C1 segment of cervical spinal cord (tissue), 14 donors: ENCODE data around the gene TMEM43.

ENCODE experiments used
- DNase-seq, 14 donors: peaks; one replicate each; lab custom pipeline; 2025; lab: John Stamatoyannopoulos, UW

Gene TMEM43

DNA sequence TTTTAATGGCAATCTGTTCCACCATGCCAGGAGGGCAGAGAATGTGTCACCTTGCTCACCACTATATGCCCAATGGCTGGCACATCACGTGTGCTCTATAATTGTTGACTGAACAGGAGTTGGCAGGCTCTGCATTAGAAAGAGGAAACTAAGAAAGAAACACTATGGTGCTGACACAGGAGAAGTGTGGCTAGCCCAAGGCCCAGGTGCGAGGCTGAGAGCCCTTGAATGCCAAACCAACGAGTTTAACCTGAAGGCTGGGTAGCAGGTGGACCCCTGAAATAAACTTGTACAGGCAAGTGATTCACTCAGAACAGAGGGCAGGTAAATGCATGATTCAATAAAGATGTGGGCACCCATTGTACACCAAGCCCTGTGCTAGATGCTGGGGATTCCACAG, 2.6 kb upstream of the TMEM43 start:
- DNase-seq: no peak

DNA sequence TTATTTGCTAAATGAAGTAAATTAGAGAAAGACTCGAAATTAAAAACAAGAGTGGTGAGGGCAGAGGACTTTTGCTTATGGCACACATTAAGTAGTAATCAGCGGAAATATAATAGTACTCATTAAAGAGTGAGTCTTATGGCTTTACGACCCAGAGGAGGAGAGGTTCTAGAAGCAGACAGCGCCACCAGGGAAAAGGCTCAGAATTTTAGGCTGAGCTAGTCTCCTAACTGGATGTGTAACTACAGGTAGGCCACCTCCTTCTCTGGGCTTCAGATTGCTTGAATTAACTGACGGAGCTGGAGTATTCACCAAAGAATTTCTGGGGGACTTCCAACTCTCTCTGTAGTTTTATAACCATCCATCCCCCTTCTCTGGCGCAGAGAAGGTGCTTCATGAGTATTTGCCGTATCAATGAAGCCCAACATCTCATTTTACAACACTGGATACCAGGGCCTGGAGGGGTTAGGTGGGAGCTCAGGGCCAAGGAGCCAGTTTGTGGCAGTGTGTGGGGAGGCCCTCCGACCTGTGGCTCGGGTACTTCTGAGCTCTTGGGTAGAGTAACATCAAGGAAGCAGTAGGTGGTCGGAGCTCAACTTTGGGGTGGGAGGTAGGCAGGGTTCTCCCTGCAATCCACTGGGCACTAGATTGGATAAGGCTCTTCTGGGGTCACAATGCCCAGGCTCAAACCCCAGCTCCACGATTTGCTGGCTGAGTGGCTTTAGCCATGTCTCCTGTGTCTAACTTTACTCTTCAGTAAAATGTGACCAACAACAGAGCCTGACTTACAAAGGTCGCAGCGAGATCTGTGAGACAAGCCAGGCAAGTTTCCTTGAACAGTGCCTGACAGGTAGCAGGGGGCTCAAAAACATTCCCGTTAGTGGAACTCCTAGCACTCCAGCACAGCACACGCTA, 1.3 kb upstream of the TMEM43 start:
- DNase-seq: no peak

DNA sequence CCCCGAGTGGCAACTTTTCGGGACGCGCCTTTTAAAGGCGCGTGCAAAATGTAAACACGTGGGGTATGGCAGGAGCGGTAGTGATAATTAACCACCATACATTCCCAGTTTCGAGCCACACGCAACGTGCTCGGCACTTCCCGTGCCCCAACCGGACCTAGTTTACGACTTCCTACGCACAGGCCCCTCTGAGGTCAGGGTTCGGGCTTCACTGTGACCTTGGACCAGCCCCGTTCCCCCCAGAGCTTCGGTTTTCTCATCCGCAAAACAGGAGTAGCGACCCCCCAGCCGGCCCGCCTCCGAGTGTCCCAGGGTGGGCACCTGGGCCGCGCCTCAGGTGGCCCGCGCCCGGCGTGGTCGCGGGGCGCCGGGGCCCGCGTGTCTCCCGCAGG, 633 bp upstream of the TMEM43 start:
- peak in 11 of 14 donors; percentile 73 to 88 (median 77) for DNase-seq

DNA sequence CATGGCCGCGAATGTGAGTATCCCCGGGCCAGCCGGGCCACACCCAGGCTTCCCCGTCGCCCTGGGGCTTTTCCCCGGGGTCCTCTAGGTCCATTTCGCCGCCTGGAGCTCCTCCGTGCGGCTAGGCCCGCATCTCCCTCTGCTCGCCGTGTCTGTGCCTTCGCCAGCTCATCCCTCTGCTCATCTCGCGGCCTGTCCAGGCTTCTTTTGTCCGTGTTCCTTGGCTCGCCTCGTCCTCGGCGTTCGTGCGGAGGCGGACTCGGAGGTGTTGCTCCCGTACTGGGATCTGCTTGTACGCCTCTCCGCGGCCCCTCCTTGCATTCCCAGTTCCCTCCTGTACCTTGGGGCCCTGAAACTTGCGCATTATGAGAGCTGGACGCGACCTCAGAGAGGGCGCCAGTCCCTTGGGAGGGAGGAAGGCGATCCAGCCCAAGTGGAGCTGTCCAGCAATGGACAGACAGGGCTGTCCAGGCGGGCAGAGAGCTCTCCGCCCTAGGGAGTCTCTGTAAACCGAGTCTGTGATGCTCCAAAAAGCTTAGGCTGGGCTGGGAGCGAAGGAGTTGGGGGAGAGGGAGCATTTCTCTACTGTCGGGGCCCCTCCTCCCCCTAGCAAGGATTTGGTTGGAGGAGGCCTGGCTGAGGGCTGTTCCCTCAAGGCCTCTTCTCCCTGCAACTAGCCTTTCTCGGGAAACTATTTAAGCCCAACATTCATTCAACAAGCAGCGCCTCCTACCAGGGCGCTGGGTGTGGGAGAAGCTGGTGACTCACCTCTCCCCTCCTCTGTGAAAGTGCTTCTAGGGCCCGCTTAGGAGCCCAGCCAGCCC, 553 bp downstream of the TMEM43 start:
- peak in 3 of 14 donors; percentile 51 to 72 (median 64) for DNase-seq

DNA sequence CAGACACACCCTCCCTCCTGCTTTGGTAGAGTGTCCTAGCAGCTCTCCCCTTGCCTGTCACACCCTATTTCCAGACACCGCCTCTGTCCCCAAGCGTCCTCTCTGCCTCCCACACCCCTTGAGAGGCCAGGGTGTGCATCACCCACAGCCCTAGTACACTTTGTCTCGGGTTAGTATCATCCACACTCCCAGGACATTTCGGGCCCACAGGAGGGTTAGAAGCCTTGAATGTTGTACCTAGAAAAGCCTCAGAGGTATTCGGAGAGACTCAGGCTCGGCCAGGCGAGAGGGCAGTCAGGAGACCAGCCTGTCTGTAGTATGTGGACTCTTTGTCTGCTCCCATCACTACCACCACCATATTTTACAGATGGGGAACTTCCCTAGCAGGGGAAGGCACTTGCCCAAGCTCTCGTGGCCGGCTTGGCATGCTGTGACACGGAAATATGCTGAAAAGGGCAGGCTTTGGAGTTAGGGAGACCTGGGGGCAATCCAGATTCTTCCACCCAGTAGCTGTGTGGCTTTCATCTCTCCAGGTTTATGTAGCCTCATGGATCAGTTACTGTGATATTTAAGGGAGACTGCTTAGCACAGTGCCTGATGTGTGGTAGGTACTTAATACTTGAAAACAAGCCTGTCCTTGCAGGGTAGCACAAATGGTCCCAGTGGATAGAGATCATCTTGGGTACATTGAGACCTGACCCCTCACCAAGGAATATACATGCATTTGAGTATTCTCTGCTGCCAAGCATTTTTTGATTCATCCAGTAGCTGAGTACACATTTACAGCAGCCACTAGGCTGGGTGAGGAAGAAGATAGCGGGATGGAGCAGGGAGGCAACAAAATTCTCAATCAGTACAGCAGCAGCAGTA, 1.4 kb downstream of the TMEM43 start:
- no peak for DNase-seq

DNA sequence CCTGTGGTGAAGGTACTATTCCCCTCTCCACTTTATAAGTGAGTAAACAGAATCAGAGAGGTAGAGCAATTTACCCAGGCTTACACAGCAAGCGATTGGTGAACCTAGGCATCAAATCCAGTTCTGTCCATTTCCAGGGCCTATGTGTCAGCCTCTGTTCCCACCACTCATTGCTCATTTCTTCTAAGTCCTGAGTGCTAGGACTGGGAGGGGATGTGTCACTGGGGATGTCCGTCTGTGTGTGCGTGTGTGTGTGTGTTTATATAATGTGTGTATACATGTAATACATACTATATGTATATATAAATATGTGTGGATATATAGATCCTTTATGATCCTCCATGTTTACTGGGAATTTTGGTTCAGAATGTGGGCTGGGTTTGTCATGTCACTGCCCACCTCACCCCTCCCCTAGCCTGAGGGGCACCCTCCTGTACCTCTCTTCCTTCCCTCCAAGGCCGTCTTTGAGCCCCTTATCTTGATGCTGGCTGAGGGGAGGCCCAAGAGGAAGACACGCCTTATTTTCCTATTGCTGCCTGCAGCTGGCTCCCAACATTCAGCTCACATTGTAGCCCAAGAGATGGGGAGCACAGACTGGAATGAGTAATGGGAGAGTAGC, 2.1 kb downstream of the TMEM43 start:
- DNase-seq: no peak

DNA sequence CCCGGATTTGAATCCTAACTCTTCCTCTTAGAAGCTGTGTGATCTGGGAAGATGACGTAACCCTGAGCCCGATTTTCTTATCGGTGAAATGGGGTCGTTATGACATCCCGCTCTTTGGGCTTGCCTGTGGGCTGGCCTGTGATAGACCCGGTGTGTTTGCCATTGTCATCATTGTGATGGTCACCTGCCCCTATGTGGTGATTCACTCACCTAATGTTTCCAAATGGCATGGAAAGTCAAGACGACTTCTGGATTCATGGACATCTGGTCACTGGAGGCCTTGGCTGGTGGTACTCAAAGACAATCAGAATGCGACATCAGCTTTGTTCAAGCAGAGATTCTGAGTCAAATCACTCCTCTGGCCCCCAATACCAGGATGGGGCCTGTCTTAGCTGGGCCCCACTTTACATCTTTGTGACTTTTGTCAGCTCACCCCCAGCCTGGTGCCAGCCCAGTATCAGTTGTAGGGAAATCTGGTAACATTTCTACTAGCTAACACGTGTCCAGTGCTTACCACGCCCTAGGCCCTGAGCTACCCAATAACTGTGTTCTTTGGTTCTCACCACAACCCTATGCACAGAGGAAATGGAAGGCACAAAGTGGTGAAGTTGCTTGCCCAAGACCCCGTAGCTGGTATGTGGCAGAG, 2.8 kb downstream of the TMEM43 start:
- no peak for DNase-seq

DNA sequence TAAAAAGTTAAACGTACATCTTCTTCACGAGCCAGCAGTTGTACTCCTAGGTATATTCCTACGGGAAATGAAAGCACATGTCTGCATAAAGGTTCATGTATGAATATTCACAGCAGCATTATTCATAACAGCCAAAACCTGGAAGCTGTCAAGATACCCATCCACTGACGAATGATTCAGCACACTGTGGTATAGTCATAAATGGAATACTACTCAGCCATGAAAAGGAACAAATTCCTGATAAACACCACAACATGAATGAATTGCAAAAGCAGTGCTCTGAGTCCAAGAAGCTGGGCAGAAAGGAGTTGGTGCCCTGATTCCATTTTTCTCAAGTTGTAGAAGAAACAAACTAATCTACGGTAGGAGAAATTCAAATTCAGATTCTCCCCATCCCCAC, 3.9 kb downstream of the TMEM43 start:
- DNase-seq: no peak

DNA sequence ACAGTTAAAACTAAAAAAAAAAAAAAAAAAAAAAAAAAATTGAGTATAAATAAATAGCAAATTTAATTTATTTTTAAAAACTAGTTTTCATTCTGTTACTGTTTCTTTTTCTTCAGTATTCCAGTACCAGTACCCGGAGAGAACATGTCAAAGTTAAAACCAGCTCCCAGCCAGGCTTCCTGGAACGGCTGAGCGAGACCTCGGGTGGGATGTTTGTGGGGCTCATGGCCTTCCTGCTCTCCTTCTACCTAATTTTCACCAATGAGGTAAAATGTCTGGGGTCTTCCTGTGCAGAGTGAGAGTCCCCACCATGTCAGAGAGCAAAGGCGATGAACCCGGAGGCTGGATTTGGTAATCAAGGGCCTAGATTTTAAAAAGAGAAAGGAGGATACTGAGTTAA, 4.4 kb downstream of the TMEM43 start:
- DNase-seq: no peak

DNA sequence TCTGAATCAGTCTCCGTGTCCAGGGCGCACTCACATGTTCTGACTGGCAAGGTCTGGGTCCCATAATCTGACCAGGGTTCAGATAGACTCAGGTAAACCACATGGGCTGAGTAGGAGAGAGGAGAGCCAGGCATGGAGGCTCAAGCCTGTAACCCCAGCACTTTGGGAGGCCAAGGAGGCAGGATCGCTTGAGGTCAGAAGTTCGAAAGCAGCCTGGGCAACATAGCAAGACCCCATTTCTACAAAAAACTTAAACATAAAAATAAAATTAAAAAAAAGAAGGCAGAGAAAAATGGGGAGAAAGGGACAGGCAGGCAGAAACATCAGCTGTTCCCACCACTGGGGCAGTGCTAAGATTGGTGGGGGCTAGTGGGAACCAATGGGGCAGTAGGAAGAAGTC, 5.4 kb downstream of the TMEM43 start:
- no peak for DNase-seq

DNA sequence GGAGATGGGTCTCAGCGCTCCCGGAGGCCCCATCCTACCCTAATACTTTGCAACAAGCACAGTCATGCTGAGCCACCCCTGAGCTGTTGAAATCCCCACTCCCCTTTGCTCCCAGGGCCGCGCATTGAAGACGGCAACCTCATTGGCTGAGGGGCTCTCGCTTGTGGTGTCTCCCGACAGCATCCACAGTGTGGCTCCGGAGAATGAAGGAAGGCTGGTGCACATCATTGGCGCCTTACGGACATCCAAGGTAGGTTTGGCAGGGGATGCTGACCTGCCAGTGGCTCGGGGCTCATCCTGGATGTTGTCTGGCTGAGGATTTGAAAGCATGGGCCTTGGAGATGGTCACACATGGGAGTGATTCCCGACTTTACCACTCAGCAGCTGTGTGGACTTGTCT, 5.9 kb downstream of the TMEM43 start:
- DNase-seq: no peak

DNA sequence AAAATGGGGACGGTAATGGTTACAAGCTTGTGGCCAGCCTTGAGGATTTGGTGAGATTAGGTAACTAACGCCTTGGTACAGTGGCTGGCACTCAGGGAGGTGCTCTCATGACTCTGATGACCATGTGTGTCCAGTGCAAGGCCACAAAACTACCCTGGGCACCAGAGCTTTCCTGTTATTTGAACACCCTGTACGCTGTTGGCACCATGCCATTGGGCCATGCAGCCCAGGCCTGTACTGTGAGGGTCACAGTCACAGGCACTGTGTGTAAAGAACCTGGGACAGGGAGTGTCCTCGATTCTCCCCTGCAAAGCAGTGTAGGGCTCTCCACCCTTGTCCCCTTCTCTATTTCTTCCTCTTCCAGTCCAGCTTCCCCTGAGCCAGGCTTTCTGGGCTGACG, 6.3 kb downstream of the TMEM43 start:
- no peak for DNase-seq

DNA sequence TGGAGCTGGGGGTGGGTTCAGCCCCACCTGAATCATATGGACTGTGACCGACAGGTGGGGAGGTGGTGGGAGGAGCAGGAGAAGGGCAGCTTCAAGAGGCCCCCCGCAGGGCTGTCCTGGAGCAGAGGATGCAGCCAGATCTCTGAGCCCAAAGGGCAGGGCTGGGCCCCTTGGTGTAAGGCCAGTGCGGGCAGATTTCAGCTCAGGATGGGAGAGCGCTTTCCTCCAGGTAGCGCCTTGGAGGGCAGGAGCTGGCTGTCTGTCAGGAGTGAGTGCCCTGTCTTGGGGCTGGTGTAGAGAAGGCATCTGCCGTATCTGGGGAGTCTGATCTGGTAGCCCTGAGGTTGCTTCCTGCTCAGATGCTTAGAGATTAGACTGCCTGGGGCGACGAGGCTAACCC, 7.3 kb downstream of the TMEM43 start:
- DNase-seq: no peak

DNA sequence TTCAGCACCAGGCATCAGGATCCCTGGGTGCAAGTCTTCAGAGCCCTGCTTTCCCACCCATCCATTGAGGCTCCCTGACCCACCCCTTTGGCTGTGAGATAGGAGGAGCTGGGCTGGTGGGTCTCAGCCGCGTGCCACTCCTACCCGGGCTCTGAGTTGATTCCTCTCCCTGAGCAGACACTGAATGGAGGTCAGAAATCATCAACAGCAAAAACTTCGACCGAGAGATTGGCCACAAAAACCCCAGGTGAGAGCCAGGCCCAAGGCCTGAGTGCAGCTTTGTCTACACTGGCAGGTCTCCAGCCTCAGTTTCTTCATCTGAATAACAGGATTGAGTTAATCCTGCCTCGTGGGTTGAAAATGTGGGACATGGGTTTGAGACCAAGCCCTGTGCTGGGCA, 7.8 kb downstream of the TMEM43 start:
- DNase-seq: no peak

DNA sequence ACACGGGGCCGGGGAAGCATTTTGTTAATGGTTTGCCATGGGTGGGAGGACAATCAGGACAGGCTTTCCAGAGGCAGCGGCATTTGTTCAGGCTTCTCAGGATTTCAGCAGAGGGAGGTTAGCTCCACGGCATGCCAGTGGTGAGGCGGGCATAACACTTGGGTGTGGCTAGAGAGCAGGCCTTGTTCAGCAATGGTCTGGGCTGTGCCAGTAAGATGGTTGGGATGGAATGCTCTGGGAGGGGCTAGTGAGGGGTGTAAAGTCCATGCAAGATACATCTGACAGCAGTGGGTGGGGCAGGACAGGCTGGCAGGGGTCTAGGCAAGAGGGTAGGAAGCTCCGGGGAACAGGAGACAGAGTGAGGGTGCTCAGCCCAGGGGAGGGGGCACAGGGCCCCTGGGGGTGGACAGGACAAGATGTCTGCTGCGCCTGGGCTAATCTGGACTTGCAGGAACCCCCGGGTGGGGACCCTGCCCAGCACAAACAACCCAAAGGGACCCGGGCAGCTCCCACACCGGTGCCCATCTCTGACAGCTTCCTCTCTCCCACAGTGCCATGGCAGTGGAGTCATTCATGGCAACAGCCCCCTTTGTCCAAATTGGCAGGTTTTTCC, 8.4 kb downstream of the TMEM43 start:
- no peak for DNase-seq

DNA sequence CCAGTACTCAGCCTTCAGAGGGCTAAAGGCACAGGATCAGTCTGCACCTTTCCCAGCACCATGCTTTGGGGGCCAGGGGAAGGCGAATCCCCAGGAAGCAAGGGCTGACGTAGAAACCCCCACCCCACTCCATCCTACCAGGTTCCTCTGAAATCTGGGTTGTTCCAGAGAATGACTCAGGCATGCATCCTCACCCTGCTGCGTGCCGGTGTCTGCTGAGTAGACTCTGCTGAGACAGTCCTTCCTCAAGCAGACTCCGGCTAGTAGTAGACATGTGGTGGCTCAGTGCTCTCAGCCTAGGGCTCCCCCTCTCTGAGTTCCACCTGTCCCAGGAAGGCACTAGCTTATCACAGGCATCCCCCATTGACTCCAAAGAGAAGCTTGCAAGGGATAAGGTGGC, 9.0 kb downstream of the TMEM43 start:
- DNase-seq: no peak

DNA sequence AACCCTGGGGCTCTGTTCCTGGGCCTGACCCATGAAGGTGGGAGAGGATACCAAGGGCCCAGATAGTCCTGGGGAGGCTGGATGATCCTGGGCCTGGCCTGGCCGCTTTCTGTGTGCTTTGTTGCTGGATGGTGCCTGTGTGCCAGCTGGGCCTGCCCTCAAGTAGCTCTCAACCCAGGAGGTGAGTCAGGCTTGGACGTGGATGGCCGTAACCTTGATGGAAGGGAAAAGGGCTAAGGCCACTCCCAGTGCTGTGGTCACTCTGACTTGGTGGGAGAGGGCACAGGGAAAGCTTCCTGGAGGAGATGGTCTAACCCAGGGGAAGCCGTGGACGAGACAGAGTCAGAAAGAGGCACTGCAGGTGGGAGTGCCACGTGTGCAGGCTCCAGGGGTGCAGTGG, 9.4 kb downstream of the TMEM43 start:
- DNase-seq: no peak

DNA sequence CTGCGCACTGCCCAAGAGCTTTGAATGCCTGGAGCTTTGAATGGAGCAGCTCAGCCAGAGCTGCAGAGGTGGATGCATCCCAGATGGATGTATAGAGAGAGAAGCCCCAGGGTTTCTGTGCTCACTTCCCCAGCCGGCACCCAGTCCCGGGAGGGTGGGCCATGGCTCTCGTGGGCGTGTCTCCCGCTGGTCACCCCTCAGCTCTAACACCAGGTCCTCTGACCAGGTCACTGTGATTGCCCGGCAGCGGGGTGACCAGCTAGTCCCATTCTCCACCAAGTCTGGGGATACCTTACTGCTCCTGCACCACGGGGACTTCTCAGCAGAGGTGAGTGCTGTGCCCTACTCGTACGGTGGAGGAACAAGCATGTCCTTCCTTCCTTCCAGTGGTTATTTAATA, 10.7 kb downstream of the TMEM43 start:
- DNase-seq: no peak

DNA sequence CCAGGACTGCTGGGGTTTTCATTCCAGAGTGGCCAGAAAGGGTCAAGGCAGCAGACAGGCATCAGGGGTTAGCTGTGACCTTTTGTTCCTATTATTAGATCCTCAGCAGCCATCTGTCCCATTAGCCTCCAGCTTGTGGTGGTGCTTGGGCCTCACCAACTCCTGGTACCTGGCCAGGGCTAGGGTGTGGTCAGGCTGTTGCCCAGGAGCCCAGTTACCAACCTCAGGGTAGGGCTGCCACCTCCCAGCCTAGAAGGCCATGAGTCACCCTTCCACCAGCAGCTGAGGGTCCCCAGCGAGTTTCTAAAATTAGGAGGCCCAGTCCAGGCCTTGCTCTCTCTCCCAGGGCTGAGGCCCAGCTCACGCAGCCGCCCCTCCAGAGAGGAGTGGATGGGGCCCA, 12.2 kb downstream of the TMEM43 start:
- DNase-seq: peak in 1 of 14 donors; percentile 64

DNA sequence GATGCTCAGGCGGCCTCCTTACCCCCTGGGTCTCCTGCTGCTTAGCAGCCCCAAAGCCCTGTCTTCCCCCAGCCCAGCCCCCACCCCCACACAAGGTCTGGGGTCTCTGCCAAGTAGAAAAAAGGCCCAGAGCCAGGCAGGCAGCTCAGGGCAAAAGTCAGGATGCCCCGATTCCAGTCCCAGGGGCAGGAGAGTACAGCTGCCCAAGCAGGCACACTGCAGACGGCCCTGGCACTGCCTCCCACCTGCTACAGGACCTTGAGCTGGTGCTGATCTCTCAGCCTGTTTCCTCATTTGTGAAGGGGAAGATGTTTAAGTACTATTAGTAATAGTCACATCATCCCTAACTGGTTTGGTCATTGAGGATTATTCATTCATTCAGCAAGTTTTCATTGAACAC, 12.6 kb downstream of the TMEM43 start:
- peak in 5 of 14 donors; percentile 13 to 64 (median 19) for DNase-seq
